WTC11 (cell line): ENCODE results near the gene CHPF2. TPM values are rescaled to one million over a fixed set of nuclear protein-coding genes. Genes with fewer than 3 reads are reported as not detected.

Experiments
- CBFB ChIP-seq: sonication (generic); formaldehyde crosslinking; IDR thresholded peaks from 2 replicates; pipeline ENCODE4 v1.8.1; 2022; ENCODE audit warnings: mild to moderate bottlenecking, low read depth, missing genetic modification reagents
- CREM ChIP-seq: sonication (generic); formaldehyde crosslinking; IDR thresholded peaks from 2 replicates; pipeline ENCODE4 v1.8.1; 2022; ENCODE audit warnings: mild to moderate bottlenecking, missing genetic modification reagents, moderate library complexity
- ELF4 ChIP-seq: sonication (generic); formaldehyde crosslinking; IDR thresholded peaks from 2 replicates; pipeline ENCODE4 v1.8.1; 2022; ENCODE audit warnings: low read depth, mild to moderate bottlenecking, moderate library complexity, missing genetic modification reagents
- EMX1 ChIP-seq: fragments of 250-450 bp; sonication (Bioruptor Pico); IDR thresholded peaks from 2 replicates; pipeline ENCODE4 v1.8.0; 2021; ENCODE audit warnings: mild to moderate bottlenecking
- GABPB1 ChIP-seq: sonication (generic); formaldehyde crosslinking; IDR thresholded peaks from 2 replicates; pipeline ENCODE4 v1.8.1; 2023; ENCODE audit warnings: mild to moderate bottlenecking, missing genetic modification reagents
- MYBL2 ChIP-seq: sonication (generic); formaldehyde crosslinking; IDR thresholded peaks from 2 replicates; pipeline ENCODE4 v1.8.1; 2023; ENCODE audit warnings: mild to moderate bottlenecking, moderate library complexity, missing genetic modification reagents
- NFYB ChIP-seq: sonication (generic); formaldehyde crosslinking; conservative IDR thresholded peaks from 2 replicates; pipeline ENCODE4 v1.8.0; 2022; ENCODE audit warnings: low read depth, missing genetic modification reagents
- NR2C2 ChIP-seq: sonication (generic); formaldehyde crosslinking; IDR thresholded peaks from 2 replicates; pipeline ENCODE4 v1.8.0; 2022; ENCODE audit warnings: mild to moderate bottlenecking, missing genetic modification reagents
- NR3C1 ChIP-seq: sonication (generic); formaldehyde crosslinking; conservative IDR thresholded peaks from 2 replicates; pipeline ENCODE4 v1.8.1; 2023; ENCODE audit warnings: low read depth, mild to moderate bottlenecking, missing genetic modification reagents
- SMAD4 ChIP-seq: sonication (generic); formaldehyde crosslinking; IDR thresholded peaks from 2 replicates; pipeline ENCODE4 v1.8.0; 2022; ENCODE audit warnings: mild to moderate bottlenecking, missing genetic modification reagents
- SP1 ChIP-seq: sonication (generic); formaldehyde crosslinking; conservative IDR thresholded peaks from 2 replicates; pipeline ENCODE4 v1.8.1; 2022; ENCODE audit warnings: missing genetic modification reagents
- TCF7 ChIP-seq: sonication (generic); formaldehyde crosslinking; IDR thresholded peaks from 2 replicates; pipeline ENCODE4 v1.8.0; 2022; ENCODE audit warnings: mild to moderate bottlenecking, low read depth, missing genetic modification reagents, moderate library complexity
- ZNF121 ChIP-seq: sonication (generic); formaldehyde crosslinking; IDR thresholded peaks from 2 replicates; pipeline ENCODE4 v1.8.0; 2023; ENCODE audit warnings: missing genetic modification reagents
- ZNF219 ChIP-seq: sonication (generic); formaldehyde crosslinking; IDR thresholded peaks from 2 replicates; pipeline ENCODE4 v1.8.0; 2023; ENCODE audit warnings: missing genetic modification reagents, mild to moderate bottlenecking, borderline replicate concordance
- ZNF671 ChIP-seq: fragments of 250-450 bp; sonication (Bioruptor Pico); IDR thresholded peaks from 2 replicates; pipeline ENCODE4 v1.8.0; 2021; ENCODE audit warnings: mild to moderate bottlenecking
- total RNA-seq: library from RNA; stranded (reverse); gene quantifications from 3 replicates; pipeline ENCODE4 v1.2.3, GENCODE V29; 2021
- TF ChIP-seq, protein P1 (sequence below): sonication (generic); formaldehyde crosslinking; IDR thresholded peaks from 2 replicates; pipeline ENCODE4 v1.8.1; 2023; ENCODE audit warnings: mild to moderate bottlenecking, missing genetic modification reagents, borderline replicate concordance
- TF ChIP-seq, protein P2 (sequence below): sonication (generic); formaldehyde crosslinking; IDR thresholded peaks from 2 replicates; pipeline ENCODE4 v1.8.0; 2023; ENCODE audit warnings: mild to moderate bottlenecking, missing genetic modification reagents
- TF ChIP-seq, protein P3 (sequence below): sonication (generic); formaldehyde crosslinking; conservative IDR thresholded peaks from 2 replicates; pipeline ENCODE4 v1.8.1; 2022; ENCODE audit warnings: mild to moderate bottlenecking, missing genetic modification reagents
- TF ChIP-seq, protein P4 (sequence below): sonication (generic); formaldehyde crosslinking; IDR thresholded peaks from 2 replicates; pipeline ENCODE4 v1.8.1; 2022; ENCODE audit warnings: low read depth, missing genetic modification reagents, borderline replicate concordance
- TF ChIP-seq, protein P5 (sequence below): sonication (generic); formaldehyde crosslinking; IDR thresholded peaks from 2 replicates; pipeline ENCODE4 v1.8.0; 2022; ENCODE audit warnings: mild to moderate bottlenecking, missing genetic modification reagents
- TF ChIP-seq, protein P6 (sequence below): sonication (generic); formaldehyde crosslinking; IDR thresholded peaks from 2 replicates; pipeline ENCODE4 v1.8.0; 2022; ENCODE audit warnings: missing genetic modification reagents
- TF ChIP-seq, protein P7 (sequence below): sonication (generic); formaldehyde crosslinking; IDR thresholded peaks from 2 replicates; pipeline ENCODE4 v1.8.1; 2022; ENCODE audit warnings: low read depth, mild to moderate bottlenecking, moderate library complexity, missing genetic modification reagents, borderline replicate concordance
- TF ChIP-seq, protein P8 (sequence below): fragments of 250-450 bp; sonication (Bioruptor Pico); IDR thresholded peaks from 2 replicates; pipeline ENCODE4 v1.9.0; 2021; ENCODE audit warnings: mild to moderate bottlenecking

The CHPF2 gene
- total RNA-seq, 1 experiment from 2014 or later, result 30.7 TPM

DNA sequence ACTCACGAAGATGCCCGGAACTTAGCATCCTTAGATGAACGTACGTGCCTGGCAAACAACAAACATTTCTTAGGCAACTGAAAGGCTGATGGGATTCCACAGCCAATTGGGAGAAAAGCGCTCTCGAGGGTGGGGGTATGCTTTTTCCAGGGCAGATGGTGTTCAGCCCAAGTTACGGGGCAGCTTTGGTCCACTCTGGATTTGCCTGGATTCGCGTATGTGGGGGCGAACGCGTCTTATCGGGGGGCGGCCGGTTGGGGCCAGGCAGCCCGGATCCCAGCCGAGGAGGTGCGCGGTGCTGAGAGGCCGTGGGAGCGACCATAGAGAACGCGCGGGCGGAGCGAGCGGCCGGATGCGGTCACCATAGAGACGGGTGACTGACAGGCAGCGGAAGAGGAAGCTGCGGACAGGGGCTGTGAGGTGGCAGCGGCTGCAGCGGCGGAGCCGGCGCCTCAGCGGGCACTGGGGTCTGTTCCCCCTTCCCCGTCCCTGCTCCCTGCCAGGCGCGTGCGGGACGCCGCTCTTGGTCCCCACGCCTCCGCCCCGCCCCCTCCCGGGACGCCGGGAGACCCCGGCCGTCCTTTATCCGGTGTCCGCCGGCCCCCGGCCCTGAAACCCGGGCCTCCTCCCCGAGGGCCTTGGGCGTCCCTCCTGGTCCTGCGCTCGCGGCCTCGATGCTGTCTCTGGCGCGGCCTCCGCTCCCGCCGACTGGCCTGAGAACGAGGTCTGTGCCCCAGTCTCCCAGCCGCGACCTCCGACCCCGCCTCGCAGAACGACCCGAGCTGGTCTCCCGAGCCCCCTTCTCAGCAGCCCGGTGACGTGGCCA is at the start of gene CHPF2 (continued):
- TF ChIP-seq, protein P1, sequence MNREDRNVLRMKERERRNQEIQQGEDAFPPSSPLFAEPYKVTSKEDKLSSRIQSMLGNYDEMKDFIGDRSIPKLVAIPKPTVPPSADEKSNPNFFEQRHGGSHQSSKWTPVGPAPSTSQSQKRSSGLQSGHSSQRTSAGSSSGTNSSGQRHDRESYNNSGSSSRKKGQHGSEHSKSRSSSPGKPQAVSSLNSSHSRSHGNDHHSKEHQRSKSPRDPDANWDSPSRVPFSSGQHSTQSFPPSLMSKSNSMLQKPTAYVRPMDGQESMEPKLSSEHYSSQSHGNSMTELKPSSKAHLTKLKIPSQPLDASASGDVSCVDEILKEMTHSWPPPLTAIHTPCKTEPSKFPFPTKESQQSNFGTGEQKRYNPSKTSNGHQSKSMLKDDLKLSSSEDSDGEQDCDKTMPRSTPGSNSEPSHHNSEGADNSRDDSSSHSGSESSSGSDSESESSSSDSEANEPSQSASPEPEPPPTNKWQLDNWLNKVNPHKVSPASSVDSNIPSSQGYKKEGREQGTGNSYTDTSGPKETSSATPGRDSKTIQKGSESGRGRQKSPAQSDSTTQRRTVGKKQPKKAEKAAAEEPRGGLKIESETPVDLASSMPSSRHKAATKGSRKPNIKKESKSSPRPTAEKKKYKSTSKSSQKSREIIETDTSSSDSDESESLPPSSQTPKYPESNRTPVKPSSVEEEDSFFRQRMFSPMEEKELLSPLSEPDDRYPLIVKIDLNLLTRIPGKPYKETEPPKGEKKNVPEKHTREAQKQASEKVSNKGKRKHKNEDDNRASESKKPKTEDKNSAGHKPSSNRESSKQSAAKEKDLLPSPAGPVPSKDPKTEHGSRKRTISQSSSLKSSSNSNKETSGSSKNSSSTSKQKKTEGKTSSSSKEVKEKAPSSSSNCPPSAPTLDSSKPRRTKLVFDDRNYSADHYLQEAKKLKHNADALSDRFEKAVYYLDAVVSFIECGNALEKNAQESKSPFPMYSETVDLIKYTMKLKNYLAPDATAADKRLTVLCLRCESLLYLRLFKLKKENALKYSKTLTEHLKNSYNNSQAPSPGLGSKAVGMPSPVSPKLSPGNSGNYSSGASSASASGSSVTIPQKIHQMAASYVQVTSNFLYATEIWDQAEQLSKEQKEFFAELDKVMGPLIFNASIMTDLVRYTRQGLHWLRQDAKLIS (CRISPR knock-in tag), result no peak
- TF ChIP-seq NFYB (CRISPR knock-in tag), result no peak
- no peak for TF ChIP-seq ZNF671
- TF ChIP-seq TCF7, result no peak
- TF ChIP-seq ELF4, result no peak
- TF ChIP-seq MYBL2 (CRISPR knock-in tag), result no peak
- TF ChIP-seq, protein P2, sequence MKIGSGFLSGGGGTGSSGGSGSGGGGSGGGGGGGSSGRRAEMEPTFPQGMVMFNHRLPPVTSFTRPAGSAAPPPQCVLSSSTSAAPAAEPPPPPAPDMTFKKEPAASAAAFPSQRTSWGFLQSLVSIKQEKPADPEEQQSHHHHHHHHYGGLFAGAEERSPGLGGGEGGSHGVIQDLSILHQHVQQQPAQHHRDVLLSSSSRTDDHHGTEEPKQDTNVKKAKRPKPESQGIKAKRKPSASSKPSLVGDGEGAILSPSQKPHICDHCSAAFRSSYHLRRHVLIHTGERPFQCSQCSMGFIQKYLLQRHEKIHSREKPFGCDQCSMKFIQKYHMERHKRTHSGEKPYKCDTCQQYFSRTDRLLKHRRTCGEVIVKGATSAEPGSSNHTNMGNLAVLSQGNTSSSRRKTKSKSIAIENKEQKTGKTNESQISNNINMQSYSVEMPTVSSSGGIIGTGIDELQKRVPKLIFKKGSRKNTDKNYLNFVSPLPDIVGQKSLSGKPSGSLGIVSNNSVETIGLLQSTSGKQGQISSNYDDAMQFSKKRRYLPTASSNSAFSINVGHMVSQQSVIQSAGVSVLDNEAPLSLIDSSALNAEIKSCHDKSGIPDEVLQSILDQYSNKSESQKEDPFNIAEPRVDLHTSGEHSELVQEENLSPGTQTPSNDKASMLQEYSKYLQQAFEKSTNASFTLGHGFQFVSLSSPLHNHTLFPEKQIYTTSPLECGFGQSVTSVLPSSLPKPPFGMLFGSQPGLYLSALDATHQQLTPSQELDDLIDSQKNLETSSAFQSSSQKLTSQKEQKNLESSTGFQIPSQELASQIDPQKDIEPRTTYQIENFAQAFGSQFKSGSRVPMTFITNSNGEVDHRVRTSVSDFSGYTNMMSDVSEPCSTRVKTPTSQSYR (CRISPR knock-in tag), result 0 out of 2 replicates have a peak, but pooled peaks have one; percentile 21
- TF ChIP-seq, protein P3, sequence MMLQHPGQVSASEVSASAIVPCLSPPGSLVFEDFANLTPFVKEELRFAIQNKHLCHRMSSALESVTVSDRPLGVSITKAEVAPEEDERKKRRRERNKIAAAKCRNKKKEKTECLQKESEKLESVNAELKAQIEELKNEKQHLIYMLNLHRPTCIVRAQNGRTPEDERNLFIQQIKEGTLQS (CRISPR knock-in tag), result no peak
- no peak for TF ChIP-seq ZNF121 (CRISPR knock-in tag)
- TF ChIP-seq, protein P4, sequence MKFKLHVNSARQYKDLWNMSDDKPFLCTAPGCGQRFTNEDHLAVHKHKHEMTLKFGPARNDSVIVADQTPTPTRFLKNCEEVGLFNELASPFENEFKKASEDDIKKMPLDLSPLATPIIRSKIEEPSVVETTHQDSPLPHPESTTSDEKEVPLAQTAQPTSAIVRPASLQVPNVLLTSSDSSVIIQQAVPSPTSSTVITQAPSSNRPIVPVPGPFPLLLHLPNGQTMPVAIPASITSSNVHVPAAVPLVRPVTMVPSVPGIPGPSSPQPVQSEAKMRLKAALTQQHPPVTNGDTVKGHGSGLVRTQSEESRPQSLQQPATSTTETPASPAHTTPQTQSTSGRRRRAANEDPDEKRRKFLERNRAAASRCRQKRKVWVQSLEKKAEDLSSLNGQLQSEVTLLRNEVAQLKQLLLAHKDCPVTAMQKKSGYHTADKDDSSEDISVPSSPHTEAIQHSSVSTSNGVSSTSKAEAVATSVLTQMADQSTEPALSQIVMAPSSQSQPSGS (CRISPR knock-in tag), result no peak
- no peak for TF ChIP-seq NR2C2 (CRISPR knock-in tag)
- TF ChIP-seq CBFB, result no peak
- TF ChIP-seq NR3C1 (CRISPR knock-in tag), result no peak
- TF ChIP-seq, protein P5, sequence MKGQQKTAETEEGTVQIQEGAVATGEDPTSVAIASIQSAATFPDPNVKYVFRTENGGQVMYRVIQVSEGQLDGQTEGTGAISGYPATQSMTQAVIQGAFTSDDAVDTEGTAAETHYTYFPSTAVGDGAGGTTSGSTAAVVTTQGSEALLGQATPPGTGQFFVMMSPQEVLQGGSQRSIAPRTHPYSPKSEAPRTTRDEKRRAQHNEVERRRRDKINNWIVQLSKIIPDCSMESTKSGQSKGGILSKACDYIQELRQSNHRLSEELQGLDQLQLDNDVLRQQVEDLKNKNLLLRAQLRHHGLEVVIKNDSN (CRISPR knock-in tag), result no peak
- TF ChIP-seq, protein P6, sequence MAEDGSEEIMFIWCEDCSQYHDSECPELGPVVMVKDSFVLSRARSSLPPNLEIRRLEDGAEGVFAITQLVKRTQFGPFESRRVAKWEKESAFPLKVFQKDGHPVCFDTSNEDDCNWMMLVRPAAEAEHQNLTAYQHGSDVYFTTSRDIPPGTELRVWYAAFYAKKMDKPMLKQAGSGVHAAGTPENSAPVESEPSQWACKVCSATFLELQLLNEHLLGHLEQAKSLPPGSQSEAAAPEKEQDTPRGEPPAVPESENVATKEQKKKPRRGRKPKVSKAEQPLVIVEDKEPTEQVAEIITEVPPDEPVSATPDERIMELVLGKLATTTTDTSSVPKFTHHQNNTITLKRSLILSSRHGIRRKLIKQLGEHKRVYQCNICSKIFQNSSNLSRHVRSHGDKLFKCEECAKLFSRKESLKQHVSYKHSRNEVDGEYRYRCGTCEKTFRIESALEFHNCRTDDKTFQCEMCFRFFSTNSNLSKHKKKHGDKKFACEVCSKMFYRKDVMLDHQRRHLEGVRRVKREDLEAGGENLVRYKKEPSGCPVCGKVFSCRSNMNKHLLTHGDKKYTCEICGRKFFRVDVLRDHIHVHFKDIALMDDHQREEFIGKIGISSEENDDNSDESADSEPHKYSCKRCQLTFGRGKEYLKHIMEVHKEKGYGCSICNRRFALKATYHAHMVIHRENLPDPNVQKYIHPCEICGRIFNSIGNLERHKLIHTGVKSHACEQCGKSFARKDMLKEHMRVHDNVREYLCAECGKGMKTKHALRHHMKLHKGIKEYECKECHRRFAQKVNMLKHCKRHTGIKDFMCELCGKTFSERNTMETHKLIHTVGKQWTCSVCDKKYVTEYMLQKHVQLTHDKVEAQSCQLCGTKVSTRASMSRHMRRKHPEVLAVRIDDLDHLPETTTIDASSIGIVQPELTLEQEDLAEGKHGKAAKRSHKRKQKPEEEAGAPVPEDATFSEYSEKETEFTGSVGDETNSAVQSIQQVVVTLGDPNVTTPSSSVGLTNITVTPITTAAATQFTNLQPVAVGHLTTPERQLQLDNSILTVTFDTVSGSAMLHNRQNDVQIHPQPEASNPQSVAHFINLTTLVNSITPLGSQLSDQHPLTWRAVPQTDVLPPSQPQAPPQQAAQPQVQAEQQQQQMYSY (CRISPR knock-in tag), result no peak
- no peak for TF ChIP-seq EMX1 (CRISPR knock-in tag)
- no peak for TF ChIP-seq ZNF219 (CRISPR knock-in tag)
- TF ChIP-seq SMAD4 (CRISPR knock-in tag), result no peak
- TF ChIP-seq, protein P7, sequence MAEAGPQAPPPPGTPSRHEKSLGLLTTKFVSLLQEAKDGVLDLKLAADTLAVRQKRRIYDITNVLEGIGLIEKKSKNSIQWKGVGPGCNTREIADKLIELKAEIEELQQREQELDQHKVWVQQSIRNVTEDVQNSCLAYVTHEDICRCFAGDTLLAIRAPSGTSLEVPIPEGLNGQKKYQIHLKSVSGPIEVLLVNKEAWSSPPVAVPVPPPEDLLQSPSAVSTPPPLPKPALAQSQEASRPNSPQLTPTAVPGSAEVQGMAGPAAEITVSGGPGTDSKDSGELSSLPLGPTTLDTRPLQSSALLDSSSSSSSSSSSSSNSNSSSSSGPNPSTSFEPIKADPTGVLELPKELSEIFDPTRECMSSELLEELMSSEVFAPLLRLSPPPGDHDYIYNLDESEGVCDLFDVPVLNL, result no peak
- TF ChIP-seq, protein P8, sequence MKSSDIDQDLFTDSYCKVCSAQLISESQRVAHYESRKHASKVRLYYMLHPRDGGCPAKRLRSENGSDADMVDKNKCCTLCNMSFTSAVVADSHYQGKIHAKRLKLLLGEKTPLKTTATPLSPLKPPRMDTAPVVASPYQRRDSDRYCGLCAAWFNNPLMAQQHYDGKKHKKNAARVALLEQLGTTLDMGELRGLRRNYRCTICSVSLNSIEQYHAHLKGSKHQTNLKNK, result no peak
- peak; percentile 53; the same call in 1 of the 2 replicates for TF ChIP-seq SP1 (CRISPR knock-in tag)
- no peak for TF ChIP-seq CREM
- 0 out of 2 replicates have a peak, but pooled peaks have one; percentile 34 for TF ChIP-seq GABPB1 (CRISPR knock-in tag)
